Left lobe of liver (tissue), 2 donors: ENCODE measurements around the gene DDR2. TPM values are rescaled to one million over a fixed set of nuclear protein-coding genes. Genes with fewer than 3 reads are reported as not detected.

Experiments
- ATAC-seq: fragments of 200-7000 bp; cut with Tn5 transposase; one replicate; pipeline ENCODE4 v1.9.1; 2020; ENCODE audit warnings: mild to moderate bottlenecking, moderate library complexity
- DNase-seq: peaks from one replicate; pipeline ENCODE4 v3.0.0-alpha.2; 2020; ENCODE audit warnings: low spot score
- total RNA-seq: library from RNA; stranded (reverse); gene quantifications from one replicate; pipeline ENCODE4 v1.2.1, GENCODE V29; 2021
- donor health status: DM: no; HTN: no; CAD: no; lungs with moderate emphysema.
- donor health status: DM: no; HTN: yes; CAD: no.

Gene DDR2
- total RNA-seq, 1 donor from 2014 or later: 2.0 TPM

DNA sequence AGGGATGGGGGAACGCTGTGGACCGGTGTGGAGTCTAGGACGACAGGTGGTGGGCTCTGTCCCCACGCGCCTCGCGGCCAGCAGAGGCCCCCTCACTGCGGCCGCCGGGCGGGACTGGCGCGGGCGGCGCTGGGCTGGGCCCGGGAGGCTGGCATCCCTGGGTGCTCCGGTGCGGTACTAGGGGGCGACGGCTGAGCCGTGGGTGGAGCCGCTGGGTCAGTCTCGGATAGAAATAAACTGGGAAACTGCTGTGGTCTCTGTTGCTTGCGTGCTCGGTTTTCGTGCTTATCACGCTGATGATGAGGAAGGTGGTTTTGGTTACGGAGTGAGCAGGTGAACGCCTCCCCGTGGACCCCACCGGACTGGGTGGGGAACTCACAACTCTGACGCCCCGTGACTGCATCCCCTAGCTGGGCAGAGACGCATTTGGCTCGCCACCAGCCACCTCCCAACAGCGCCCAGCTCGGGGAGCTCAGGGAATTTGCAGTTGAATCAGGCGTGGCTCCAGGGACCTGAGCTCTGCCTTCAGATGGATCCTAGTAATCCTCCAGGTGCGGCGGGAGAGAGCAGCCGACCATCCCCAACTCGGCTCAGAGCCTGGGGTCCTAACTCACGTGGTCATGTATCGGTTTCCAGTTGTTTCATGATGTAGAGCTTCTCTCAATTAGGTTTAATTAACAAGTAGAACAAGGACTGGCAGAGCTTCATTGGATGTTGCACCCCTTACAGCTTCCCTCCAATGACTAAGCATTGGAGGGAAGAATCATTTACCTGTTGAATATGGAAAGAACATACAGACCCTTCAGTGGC lies 190.3 kb downstream of the DDR2 start:
- ATAC-seq (peak; percentile 68), DNase-seq (no peak)

DNA sequence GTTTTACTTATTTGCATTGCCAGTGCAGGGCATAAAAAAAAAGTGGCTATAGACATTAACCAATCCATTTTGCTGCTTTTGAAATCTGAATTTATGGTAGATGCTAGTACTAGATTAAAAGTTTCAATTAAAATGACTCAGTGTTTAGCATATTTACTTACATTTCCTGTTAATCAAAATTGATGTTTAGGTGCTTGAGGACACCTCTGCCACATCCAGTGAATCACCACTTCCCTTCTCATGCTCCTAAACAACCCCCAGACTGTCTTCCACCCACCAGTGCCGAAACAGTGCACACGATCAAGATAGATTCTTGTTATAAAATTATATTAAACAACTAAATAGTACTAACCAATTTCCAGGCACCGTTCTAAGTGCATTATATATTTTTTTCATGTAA lies 191.0 kb downstream of the DDR2 start:
- no peak for DNase-seq
- ATAC-seq: no peak

DNA sequence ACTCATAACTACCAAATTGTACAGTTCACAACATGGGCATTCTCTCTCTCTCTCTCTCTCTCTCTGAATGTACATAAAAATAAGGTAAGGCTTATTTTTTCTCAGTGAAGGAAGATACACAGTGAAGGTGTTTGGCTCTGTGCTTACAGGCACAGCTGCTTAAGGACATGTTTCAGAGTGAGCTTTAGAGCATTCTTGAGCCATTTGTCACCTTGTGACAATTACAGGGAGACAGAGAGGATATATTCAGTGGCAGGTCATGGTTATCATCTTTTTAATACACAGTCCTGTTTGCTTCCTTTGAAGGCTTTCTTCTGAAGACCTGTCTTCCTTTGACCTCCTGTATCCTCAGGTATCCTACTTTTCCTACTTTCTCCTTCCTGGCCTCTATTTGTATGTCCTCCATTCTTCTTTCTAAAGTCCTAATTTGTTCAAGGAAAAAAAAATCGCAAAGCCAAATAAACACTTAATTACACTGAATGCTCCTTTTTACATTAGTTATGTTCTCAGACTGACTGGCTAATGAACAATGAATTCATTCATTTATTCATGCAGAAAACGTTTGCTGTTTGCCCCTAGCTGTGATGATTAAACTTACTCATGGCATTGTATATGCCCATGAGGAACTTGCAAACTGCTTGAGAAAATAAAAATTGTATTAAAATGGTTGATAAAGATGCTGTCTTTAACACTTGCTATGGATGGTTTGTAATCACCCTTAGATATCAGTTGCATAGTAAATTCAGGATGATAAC lies 191.7 kb downstream of the DDR2 start:
- ATAC-seq (no peak), DNase-seq (no peak)

DNA sequence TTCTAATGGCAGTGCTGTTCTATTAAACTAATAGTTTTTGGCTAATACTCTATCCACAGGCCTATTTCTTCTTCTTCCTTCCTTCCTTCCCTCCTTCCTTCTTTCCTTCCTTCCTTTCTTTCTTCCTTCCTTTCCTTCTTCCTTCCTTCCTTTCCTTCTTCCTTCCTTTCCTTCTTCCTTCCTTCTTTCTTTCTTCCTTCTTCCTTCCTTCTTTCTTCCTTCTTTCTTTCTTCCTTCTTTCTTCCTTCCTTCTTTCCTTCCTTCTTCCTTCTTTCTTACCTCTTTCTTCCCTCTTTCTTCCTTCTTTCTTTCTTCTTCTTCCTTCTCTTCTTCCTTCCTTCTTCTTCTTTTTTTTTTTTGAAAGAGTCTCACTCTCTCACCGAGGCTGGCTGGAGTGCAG lies 197.0 kb downstream of the DDR2 start:
- ATAC-seq (no peak), DNase-seq (no peak)

DNA sequence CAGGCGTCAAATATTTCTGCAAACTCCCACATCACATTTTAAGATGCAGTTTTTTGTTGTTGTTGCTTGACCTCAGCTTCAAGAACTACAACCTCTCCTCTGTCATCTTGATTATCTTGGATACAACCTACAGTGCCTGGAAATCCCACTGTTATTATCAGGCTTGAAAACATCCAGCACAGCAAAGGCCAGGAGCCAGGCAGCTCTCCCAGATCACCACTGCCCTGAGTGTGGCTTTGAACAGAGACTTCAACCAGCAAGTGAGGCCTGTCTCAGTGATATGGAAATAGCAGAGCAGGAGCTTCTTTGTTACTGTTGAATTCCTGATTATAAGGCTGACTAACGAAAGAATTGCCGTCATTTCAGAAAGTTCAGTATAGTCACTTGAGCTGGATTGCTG lies 200.2 kb downstream of the DDR2 start:
- DNase-seq: no peak

DNA sequence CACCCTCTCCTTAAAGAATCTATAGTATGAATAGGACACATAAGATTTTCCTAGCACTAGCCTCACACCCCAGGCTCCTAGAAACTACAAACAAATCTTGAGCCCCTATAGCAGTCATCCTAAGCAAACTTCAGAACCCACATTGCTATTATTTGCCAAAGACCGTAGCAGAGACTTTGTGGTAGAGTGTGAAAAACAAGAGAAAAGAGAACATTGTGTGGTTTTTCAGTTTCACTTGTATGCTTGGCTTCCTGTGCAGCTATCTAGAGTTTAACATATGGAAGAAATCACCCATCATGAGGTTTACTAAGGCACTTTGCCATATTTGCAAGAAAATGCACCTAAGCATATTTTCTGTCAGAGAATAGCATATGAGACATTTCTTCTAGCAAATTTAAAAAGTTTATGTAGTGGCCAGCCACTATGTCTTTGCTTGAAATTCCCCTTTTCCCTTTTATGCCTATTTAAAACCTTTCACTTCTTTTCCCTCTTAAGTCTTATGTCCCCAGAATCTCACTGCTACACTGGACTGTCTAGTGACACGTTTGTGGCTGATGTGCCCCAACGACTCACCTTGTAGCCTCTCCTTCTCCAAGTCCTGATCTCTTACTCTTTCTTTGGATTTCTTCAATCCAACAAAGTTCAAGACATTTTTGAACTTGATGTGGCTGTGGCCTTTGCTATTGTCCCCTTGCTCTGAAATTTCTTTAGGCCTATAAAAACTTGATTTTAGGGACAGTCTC lies 203.1 kb downstream of the DDR2 start:
- DNase-seq: no peak
- ATAC-seq: no peak

More for the DNA sequence above, 200.2 kb downstream of the DDR2 start:
- ATAC-seq: no peak

Other genes starting within 250 kb of the DDR2 start
- 0.10 TPM for gene SH2D1B, start 220.3 kb upstream of the DDR2 start, total RNA-seq
- 35.8 TPM for gene UHMK1, start 134.6 kb upstream of the DDR2 start, total RNA-seq
- gene UAP1, start 70.7 kb upstream of the DDR2 start, total RNA-seq: 108 TPM
- 14.6 TPM for gene HSD17B7, start 158.2 kb downstream of the DDR2 start, total RNA-seq
- gene CCDC190, start 228.7 kb downstream of the DDR2 start, total RNA-seq: not detected